ENCODE results near the gene SCMH1.

SCMH1 gene

GRCh38 chr1:41261926-41262618, 20.0 kb upstream of the SCMH1 start:
- Histone ChIP-seq H3K4me1 (ENCODE audit: control insufficient read depth, insufficient read depth, low read length) (no peaks in the 10 kb centered on the region), H3K4me3 (ENCODE audit: low read depth, low read length) (no peak overlapping the region), H3K36me3 (ENCODE audit: control insufficient read depth in 2 of 2, insufficient read depth in 1 of 2, low read length in 2 of 2) (no peaks in the 10 kb centered on the region), H3K9me3 (ENCODE audit: control insufficient read depth, insufficient read depth, low read depth, low read length) (no peaks in the 10 kb centered on the region), H3K27ac (ENCODE audit: extremely low read depth, low read depth, low read length) (no peak overlapping the region)
- CTCF ChIA-PET, result interaction anchor here (0.7 to 1.2 kb wide), 4 partner anchors 20 to 244 kb away, joined by 3 to 4 read pairs (median 3); no protein-coding TSS in a partner anchor
- TF ChIP-seq PRDM4 (tag by site-specific recombination; IDR thresholded peaks at IDR 0.05), result no peak
- no peak for TF ChIP-seq ZNF148 (tag by site-specific recombination; IDR thresholded peaks at IDR 0.05; ENCODE audit: borderline replicate concordance)
- peak; percentile 91 for TF ChIP-seq ZNF112 (tag by site-specific recombination; IDR thresholded peaks at IDR 0.05)
- POLR2A ChIA-PET, result interaction anchor here (0.6 kb wide), 1 partner anchor 161 kb away, joined by 3 read pairs; no protein-coding TSS in a partner anchor

- no peak overlapping the region for H3K27ac ChIP-seq (ENCODE audit: extremely low read depth, low read depth, low read length)
- H3K9me3 ChIP-seq (ENCODE audit: control insufficient read depth, insufficient read depth, low read depth, low read length), result no peaks in the 10 kb centered on the region
- no peaks in the 10 kb centered on the region for H3K4me1 ChIP-seq (ENCODE audit: control insufficient read depth, insufficient read depth, low read length)
- no peak for TF ChIP-seq PRDM1 (tag by site-specific recombination; IDR thresholded peaks at IDR 0.05)
- TF ChIP-seq KLF9 (tag by site-specific recombination; IDR thresholded peaks at IDR 0.05; ENCODE audit: low read depth), result no peak
- TF ChIP-seq ZNF843 (tag by site-specific recombination; IDR thresholded peaks at IDR 0.05), result no peak
- TF ChIP-seq ZNF514 (tag by site-specific recombination; IDR thresholded peaks at IDR 0.05), result no peak
- no peak for TF ChIP-seq ZNF626 (tag by site-specific recombination; IDR thresholded peaks at IDR 0.05)
- no peak for TF ChIP-seq ZFP41 (tag by site-specific recombination; IDR thresholded peaks at IDR 0.05; ENCODE audit: borderline replicate concordance)
- no peak for TF ChIP-seq ZNF404 (tag by site-specific recombination; IDR thresholded peaks at IDR 0.05)
- no peak for TF ChIP-seq HOXD13 (CRISPR knock-in tag; IDR thresholded peaks at IDR 0.05; ENCODE audit: borderline replicate concordance)
- no peak for TF ChIP-seq ZBTB8A (tag by site-specific recombination; IDR thresholded peaks at IDR 0.05)
- TF ChIP-seq SCRT1 (tag by site-specific recombination; IDR thresholded peaks at IDR 0.05; ENCODE audit: borderline replicate concordance), result no peak
- no peak for TF ChIP-seq ZNF311 (tag by site-specific recombination; IDR thresholded peaks at IDR 0.05; ENCODE audit: borderline replicate concordance)
- TF ChIP-seq TRIM28 (IDR thresholded peaks at IDR 0.05; ENCODE audit: borderline replicate concordance, low read length), result no peak
- TF ChIP-seq ZNF521 (tag by site-specific recombination; IDR thresholded peaks at IDR 0.05), result no peak
- no peak for TF ChIP-seq ZSCAN16 (tag by site-specific recombination; IDR thresholded peaks at IDR 0.05)
- ChIA-PET CTCF (interaction anchor here (0.9 kb wide), 2 partner anchors 20 to 22 kb away, joined by 3 to 7 read pairs; no protein-coding TSS in a partner anchor), POLR2A (interaction anchor here (0.6 kb wide), 1 partner anchor 25 kb away, joined by 4 read pairs; no protein-coding TSS in a partner anchor)
- no peaks in the 10 kb centered on the region for H3K36me3 ChIP-seq (ENCODE audit: control insufficient read depth in 2 of 2, insufficient read depth in 1 of 2, low read length in 2 of 2)
- H3K4me3 ChIP-seq (ENCODE audit: low read depth, low read length), result no peak overlapping the region
Observed at GRCh38 chr1:41260768-41261167, 18.7 kb upstream of the SCMH1 start.
